GM12891 (cell line): ENCODE data around the gene C13orf42.

ENCODE experiments used
- POLR2A ChIP-seq: IDR thresholded peaks from 2 replicates; pipeline ENCODE4 v1.6.1; 2011; ENCODE audit warnings: low read depth, low read length, control low read depth
- POLR2AphosphoS5 ChIP-seq: IDR thresholded peaks from 2 replicates; pipeline ENCODE4 v1.6.1; 2011; ENCODE audit warnings: low read depth, low read length, control low read depth

GRCh38 chr13:51058461-51059167 lies 52.5 kb downstream of the C13orf42 start:
- TF ChIP-seq POLR2A (no peak), POLR2AphosphoS5 (no peak)
